DND-41 (cell line): ENCODE measurements around the gene PSMD3.

ENCODE experiments used
- ATAC-seq: fragments of 200-7000 bp; cut with Tn5 transposase; 3 replicates; pipeline ENCODE4 v1.9.1; 2021; ENCODE audit warnings: low read depth; ENCODE audit not compliant: insufficient read depth
- DNase-seq: peaks from one replicate; pipeline ENCODE4 v3.0.0-alpha.2; 2020
- H2AFZ ChIP-seq: 2 replicates; pipeline ENCODE4 v1.6.0; 2012; ENCODE audit warnings: low read depth, low read length
- H3K27ac ChIP-seq: 2 replicates; pipeline ENCODE4 v1.5.1; 2012; ENCODE audit warnings: low read length, inconsistent platforms
- H3K27me3 ChIP-seq: fragments of 200-600 bp; sonication (generic); 2 replicates; pipeline ENCODE4 v1.6.0; 2012; ENCODE audit warnings: low read length, mild to moderate bottlenecking, inconsistent platforms; ENCODE audit not compliant: insufficient read depth, poor library complexity
- H3K36me3 ChIP-seq: 2 replicates; pipeline ENCODE4 v1.5.1; 2012; ENCODE audit warnings: low read length, inconsistent platforms; ENCODE audit not compliant: insufficient read depth
- H3K4me1 ChIP-seq: 2 replicates; pipeline ENCODE4 v1.5.1; 2012; ENCODE audit warnings: mild to moderate bottlenecking, low read length; ENCODE audit not compliant: insufficient read depth
- H3K4me2 ChIP-seq: 2 replicates; pipeline ENCODE4 v1.6.0; 2012; ENCODE audit warnings: mild to moderate bottlenecking, moderate library complexity, low read length, inconsistent platforms; ENCODE audit not compliant: insufficient read depth
- H3K4me3 ChIP-seq, 2 experiments: fragments of 200-600 bp in 1 of 2; shearing (Covaris generic) in 1 of 2; 2 replicates each; pipeline ENCODE4 v1.5.1; 2012 to 2016; ENCODE audit warnings: inconsistent platforms in 2 of 2, low read length in 2 of 2, mild to moderate bottlenecking in 2 of 2, low read depth in 1 of 2, moderate library complexity in 1 of 2
- H3K79me2 ChIP-seq: 2 replicates; pipeline ENCODE4 v1.6.0; 2012; ENCODE audit warnings: low read length, inconsistent platforms; ENCODE audit not compliant: insufficient read depth
- H3K9ac ChIP-seq: 2 replicates; pipeline ENCODE4 v1.6.0; 2012; ENCODE audit warnings: low read depth, mild to moderate bottlenecking, inconsistent platforms, low read length, moderate library complexity
- H3K9me3 ChIP-seq: 2 replicates; pipeline ENCODE4 v1.5.1; 2012; ENCODE audit warnings: low read length, moderate library complexity, mild to moderate bottlenecking, inconsistent platforms; ENCODE audit not compliant: insufficient read depth, severe bottlenecking
- H4K20me1 ChIP-seq: 2 replicates; pipeline ENCODE4 v1.6.0; 2012; ENCODE audit warnings: low read length; ENCODE audit not compliant: insufficient read depth
- EZH2 ChIP-seq: IDR thresholded peaks from 3 replicates; pipeline ENCODE4 v1.6.1; 2012; ENCODE audit warnings: borderline replicate concordance, low read depth, mild to moderate bottlenecking, moderate library complexity, low read length, inconsistent platforms; ENCODE audit not compliant: severe bottlenecking
- TF ChIP-seq, protein P1 (sequence below): IDR thresholded peaks from 2 replicates; pipeline ENCODE4 v1.5.1; 2012; ENCODE audit warnings: borderline replicate concordance, low read length, moderate library complexity, mild to moderate bottlenecking; ENCODE audit not compliant: poor library complexity, severe bottlenecking; ENCODE audit errors: extremely low read depth

PSMD3 gene

DNA sequence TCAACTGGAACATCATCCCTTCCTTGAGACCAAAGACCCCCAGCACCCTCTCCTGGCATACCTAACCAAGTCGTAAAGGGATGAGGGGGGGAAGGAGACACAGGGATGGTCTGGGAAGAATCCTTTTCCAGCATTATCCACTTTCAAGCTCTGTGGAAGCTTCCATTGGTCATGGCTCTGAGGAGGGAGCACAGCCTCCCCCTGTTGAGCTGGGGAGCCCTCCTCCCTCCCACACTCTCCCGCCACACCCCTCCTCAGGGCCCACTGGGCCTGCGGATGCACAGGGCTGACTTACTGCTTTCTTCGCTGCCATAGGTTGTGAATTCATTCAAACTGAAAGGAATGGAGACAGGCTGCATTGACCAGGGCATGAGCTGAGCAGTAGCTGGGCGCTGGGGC, 47.0 kb downstream of the PSMD3 start:
- H3K27ac ChIP-seq = no peak overlapping the region
- no peak overlapping the region for H3K4me3 ChIP-seq
- ATAC-seq = no peak
- H4K20me1 ChIP-seq = no peaks in the 10 kb centered on the region
- H3K9ac ChIP-seq = no peak overlapping the region
- no peaks in the 10 kb centered on the region for H3K9me3 ChIP-seq
- no peak overlapping the region for H3K4me2 ChIP-seq
- TF ChIP-seq, protein P1, sequence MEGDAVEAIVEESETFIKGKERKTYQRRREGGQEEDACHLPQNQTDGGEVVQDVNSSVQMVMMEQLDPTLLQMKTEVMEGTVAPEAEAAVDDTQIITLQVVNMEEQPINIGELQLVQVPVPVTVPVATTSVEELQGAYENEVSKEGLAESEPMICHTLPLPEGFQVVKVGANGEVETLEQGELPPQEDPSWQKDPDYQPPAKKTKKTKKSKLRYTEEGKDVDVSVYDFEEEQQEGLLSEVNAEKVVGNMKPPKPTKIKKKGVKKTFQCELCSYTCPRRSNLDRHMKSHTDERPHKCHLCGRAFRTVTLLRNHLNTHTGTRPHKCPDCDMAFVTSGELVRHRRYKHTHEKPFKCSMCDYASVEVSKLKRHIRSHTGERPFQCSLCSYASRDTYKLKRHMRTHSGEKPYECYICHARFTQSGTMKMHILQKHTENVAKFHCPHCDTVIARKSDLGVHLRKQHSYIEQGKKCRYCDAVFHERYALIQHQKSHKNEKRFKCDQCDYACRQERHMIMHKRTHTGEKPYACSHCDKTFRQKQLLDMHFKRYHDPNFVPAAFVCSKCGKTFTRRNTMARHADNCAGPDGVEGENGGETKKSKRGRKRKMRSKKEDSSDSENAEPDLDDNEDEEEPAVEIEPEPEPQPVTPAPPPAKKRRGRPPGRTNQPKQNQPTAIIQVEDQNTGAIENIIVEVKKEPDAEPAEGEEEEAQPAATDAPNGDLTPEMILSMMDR = no peak
- no peak for TF ChIP-seq EZH2
- no peaks in the 10 kb centered on the region for H3K27me3 ChIP-seq
- no peak overlapping the region for H2AFZ ChIP-seq
- H3K4me1 ChIP-seq = no peaks in the 10 kb centered on the region
- H3K36me3 ChIP-seq = peaks cover 82% of the 10 kb centered on the region
- no peak for DNase-seq
- no peaks in the 10 kb centered on the region for H3K79me2 ChIP-seq

GRCh38 chr17:40028595-40028994, 48.0 kb downstream of the PSMD3 start:
- Histone ChIP-seq H2AFZ (no peak overlapping the region), H3K4me2 (no peak overlapping the region), H3K4me1 (no peaks in the 10 kb centered on the region), H3K27ac (no peak overlapping the region), H3K27me3 (no peaks in the 10 kb centered on the region), H3K79me2 (no peaks in the 10 kb centered on the region), H3K4me3 (no peak overlapping the region), H4K20me1 (no peaks in the 10 kb centered on the region; the same call in 1 of the 2 replicates), H3K36me3 (peaks cover 82% of the 10 kb centered on the region), H3K9me3 (no peaks in the 10 kb centered on the region), H3K9ac (no peak overlapping the region)
- no peak for DNase-seq
- TF ChIP-seq EZH2 = no peak
- TF ChIP-seq, protein P1 = no peak
- no peak for ATAC-seq

GRCh38 chr17:40031706-40032105, 51.1 kb downstream of the PSMD3 start:
- Histone ChIP-seq H3K79me2 (no peaks in the 10 kb centered on the region), H3K27me3 (no peaks in the 10 kb centered on the region), H4K20me1 (no peaks in the 10 kb centered on the region; the same call in 1 of the 2 replicates), H3K9ac (no peak overlapping the region), H3K4me2 (no peak overlapping the region), H3K36me3 (peaks cover 84% of the 10 kb centered on the region), H3K4me3 (no peak overlapping the region), H3K4me1 (no peaks in the 10 kb centered on the region), H3K27ac (no peak overlapping the region), H2AFZ (no peak overlapping the region), H3K9me3 (no peaks in the 10 kb centered on the region)
- no peak for TF ChIP-seq EZH2
- TF ChIP-seq, protein P1 = no peak
- DNase-seq (no peak), ATAC-seq (no peak)
